ENCODE data around the gene ETV7. TPM values are rescaled to one million over a fixed set of nuclear protein-coding genes. Genes with fewer than 3 reads are reported as not detected.

ETV7 gene
- total and polyA plus RNA-seq, 2 of the 13 experiments (the other 11 are each of a cell fraction or from before 2014, with no cell fraction given): not detected

GRCh38 chr6:36337814-36338213 is 49.7 kb downstream of the ETV7 start:
- H2AFZ ChIP-seq (ENCODE audit: low read length): no peak overlapping the region
- H3K9me3 ChIP-seq (ENCODE audit: low read length): no peaks in the 10 kb centered on the region
- DNase-seq (ENCODE audit: low spot score) (no peak), FAIRE-seq (no peak), ATAC-seq (no peak)
- H3K4me2 ChIP-seq (ENCODE audit: low read depth, low read length): no peak overlapping the region
- H4K20me1 ChIP-seq (ENCODE audit: insufficient read depth, low read length): no peaks in the 10 kb centered on the region
- no peak overlapping the region for H3K9ac ChIP-seq (ENCODE audit: insufficient read depth, low read depth, low read length)
- ChIA-PET CTCF (ENCODE audit: low intra/inter-chr PET ratio, low total read pairs) (interaction anchor here (1.0 kb wide), 1 partner anchor 35 kb away, joined by 3 read pairs; no protein-coding TSS in a partner anchor), POLR2A (no interaction called here)
- H3K27me3 ChIP-seq (ENCODE audit: control insufficient read depth in 1 of 2, insufficient read depth in 2 of 2, low read length in 2 of 2): peaks cover 5 to 43% of the 10 kb centered on the region in 2 experiments
- H3K36me3 ChIP-seq (replicated peaks in 1 of 2; ENCODE audit: control insufficient read depth in 1 of 2, insufficient read depth in 2 of 2, low read length in 2 of 2): no peaks in the 10 kb centered on the region
- H3K27ac ChIP-seq (ENCODE audit: extremely low read length, insufficient read depth, low read length): no peak overlapping the region
- WGBS (ENCODE audit: low lambda C conversion rate): 89% methylated on average over 1 of the region's 1 CpG
- peaks cover 47% of the 10 kb centered on the region for H3K4me1 ChIP-seq (ENCODE audit: insufficient read depth, low read length)
- intact Hi-C loops (cut with micrococcal nuclease; ENCODE audit: unreplicated experiment): no loop called here
- no TSS peak for BruUV-seq (replicated peaks)
- no peaks in the 10 kb centered on the region for H3K79me2 ChIP-seq (ENCODE audit: insufficient read depth, low read length)
- TF ChIP-seq ZNF550 (CRISPR knock-in tag; IDR thresholded peaks at IDR 0.05; ENCODE audit: borderline replicate concordance) (no peak), KDM4B (CRISPR knock-in tag; IDR thresholded peaks at IDR 0.05) (no peak), TAF15 (IDR thresholded peaks at IDR 0.05; ENCODE audit: low read depth, low read length, poor library complexity, severe bottlenecking) (no peak)
- in situ Hi-C loops (cut with HindIII; ENCODE audit: extremely low pct_ligation_motif_present, low pct_unique_long_range_greater_than_20kb): no loop called here
- no peak overlapping the region for H3K4me3 ChIP-seq (replicated peaks in 1 of 3; ENCODE audit: insufficient read depth in 1 of 3, low read depth in 2 of 3, low read length in 3 of 3)

DNA sequence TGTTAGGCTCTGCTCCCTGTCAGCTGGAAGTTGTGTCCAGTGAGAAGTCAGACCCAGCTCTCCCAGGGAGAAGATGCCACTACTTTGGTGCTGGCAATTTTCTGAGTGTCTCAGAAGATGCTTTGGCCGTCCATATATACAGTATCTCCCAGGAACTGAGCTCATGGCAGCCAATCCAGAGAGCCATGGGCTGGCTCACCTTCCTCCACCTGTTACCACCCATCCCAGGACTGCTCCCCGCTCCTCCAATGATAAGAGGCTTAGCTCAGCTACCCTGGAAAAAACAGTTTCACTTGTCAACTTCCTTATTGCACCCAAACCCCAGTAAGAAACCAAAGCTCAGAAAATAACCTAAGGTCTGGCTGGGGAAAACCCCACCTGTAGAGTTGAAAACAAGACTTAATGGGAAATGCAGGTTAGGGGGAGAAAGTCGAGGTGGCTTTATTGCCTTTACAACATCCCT is 50.7 kb downstream of the ETV7 start, which contains the start of gene BNIP5:
TSS of gene BNIP5 (minus strand) at position 110 of the 463 bp plus-strand sequence. CDS start 6,198 bp downstream, outside the sequence.
- FAIRE-seq (no peak), DNase-seq (ENCODE audit: low spot score) (no peak), ATAC-seq (no peak)
- Histone ChIP-seq H3K79me2 (ENCODE audit: insufficient read depth, low read length) (no peaks in the 10 kb centered on the region), H3K9ac (ENCODE audit: insufficient read depth, low read depth, low read length) (no peak within 1 kb of the TSS), H3K27ac (ENCODE audit: extremely low read length, insufficient read depth, low read length) (no peak within 1 kb of the TSS), H2AFZ (ENCODE audit: low read length) (no peak within 1 kb of the TSS), H4K20me1 (ENCODE audit: insufficient read depth, low read length) (no peaks in the 10 kb centered on the region), H3K9me3 (ENCODE audit: low read length) (no peaks in the 10 kb centered on the region), H3K4me3 (replicated peaks in 1 of 3; ENCODE audit: insufficient read depth in 1 of 3, low read depth in 2 of 3, low read length in 3 of 3) (no peak within 1 kb of the TSS), H3K4me1 (ENCODE audit: insufficient read depth, low read length) (peaks cover 47% of the 10 kb centered on the region), H3K36me3 (replicated peaks in 1 of 2; ENCODE audit: control insufficient read depth in 1 of 2, insufficient read depth in 2 of 2, low read length in 2 of 2) (no peaks in the 10 kb centered on the region; a peak in 1 of 5 replicates), H3K4me2 (ENCODE audit: low read depth, low read length) (peak within 1 kb of the TSS; percentile 78; the same call in 1 of the 2 replicates), H3K27me3 (ENCODE audit: control insufficient read depth in 1 of 2, insufficient read depth in 2 of 2, low read length in 2 of 2) (peaks cover 5 to 52% of the 10 kb centered on the region in 2 experiments)
- ChIA-PET POLR2A (no interaction called here), CTCF (ENCODE audit: low intra/inter-chr PET ratio, low total read pairs) (no interaction called here)
- no TSS peak for BruUV-seq (replicated peaks)
- 17% methylated on average over 3 of the region's 3 CpGs for WGBS (ENCODE audit: low lambda C conversion rate)
- no peak for TF ChIP-seq TEAD3 (CRISPR knock-in tag; optimal IDR thresholded peaks at IDR 0.05; ENCODE audit: borderline replicate concordance)
- no peak for TF ChIP-seq YEATS4 (CRISPR knock-in tag; IDR thresholded peaks at IDR 0.05; ENCODE audit: borderline replicate concordance)
- no peak for TF ChIP-seq PRDM4 (CRISPR knock-in tag; IDR thresholded peaks at IDR 0.05; ENCODE audit: borderline replicate concordance)
- TF ChIP-seq SRSF1 (optimal IDR thresholded peaks at IDR 0.05; ENCODE audit: low read depth, low read length): no peak
- TF ChIP-seq, protein P1, sequence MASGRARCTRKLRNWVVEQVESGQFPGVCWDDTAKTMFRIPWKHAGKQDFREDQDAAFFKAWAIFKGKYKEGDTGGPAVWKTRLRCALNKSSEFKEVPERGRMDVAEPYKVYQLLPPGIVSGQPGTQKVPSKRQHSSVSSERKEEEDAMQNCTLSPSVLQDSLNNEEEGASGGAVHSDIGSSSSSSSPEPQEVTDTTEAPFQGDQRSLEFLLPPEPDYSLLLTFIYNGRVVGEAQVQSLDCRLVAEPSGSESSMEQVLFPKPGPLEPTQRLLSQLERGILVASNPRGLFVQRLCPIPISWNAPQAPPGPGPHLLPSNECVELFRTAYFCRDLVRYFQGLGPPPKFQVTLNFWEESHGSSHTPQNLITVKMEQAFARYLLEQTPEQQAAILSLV (CRISPR knock-in tag; IDR thresholded peaks at IDR 0.05; ENCODE audit: borderline replicate concordance): no peak
- no peak for TF ChIP-seq BCL3 (CRISPR knock-in tag; IDR thresholded peaks at IDR 0.05)
- TF ChIP-seq ZNF607 (CRISPR knock-in tag; IDR thresholded peaks at IDR 0.05; ENCODE audit: borderline replicate concordance): no peak
- in situ Hi-C loops (cut with HindIII; ENCODE audit: extremely low pct_ligation_motif_present, low pct_unique_long_range_greater_than_20kb): no loop called here
- intact Hi-C loops (cut with micrococcal nuclease; ENCODE audit: unreplicated experiment): no loop called here
